ENCODE measurements around the gene AKAP8. TPM values are rescaled to one million over a fixed set of nuclear protein-coding genes. Genes with fewer than 3 reads are reported as not detected.

Gene AKAP8
- polyA plus RNA-seq, 1 donor (not counting 4 experiments of a cell fraction or from before 2014, with no cell fraction given): 18.1 TPM

- dilution Hi-C loops (cut with MboI; ENCODE audit: extremely low pct_ligation_motif_present, low sequenced_read_pairs): no loop called here
- H3K4me3 ChIP-seq (ENCODE audit: control insufficient read depth in 2 of 3, extremely low read depth in 1 of 3, insufficient read depth in 2 of 3, low read depth in 1 of 3, low read length in 3 of 3): peak overlapping the region; percentile 79 to 97 (median 91)
- H3K9me1 ChIP-seq (ENCODE audit: control insufficient read depth, extremely low read depth, insufficient read depth, low read length): no peaks in the 10 kb centered on the region
- TF ChIP-seq EZH2 (IDR thresholded peaks at IDR 0.05; ENCODE audit: low read length): no peak
- no peak for TF ChIP-seq CTCF (optimal IDR thresholded peaks at IDR 0.05 in 1 of 3, IDR thresholded peaks at IDR 0.05 in 1 of 3, conservative IDR thresholded peaks at IDR 0.05 in 1 of 3; ENCODE audit: extremely low read depth in 1 of 3, insufficient read depth in 2 of 3, low read length in 3 of 3)
- peaks cover 22% of the 10 kb centered on the region for H3K4me1 ChIP-seq (ENCODE audit: control insufficient read depth, extremely low read depth, insufficient read depth, low read length)
- H2AFZ ChIP-seq (ENCODE audit: control insufficient read depth, low read length): peak overlapping the region; percentile 1
- H3K27ac ChIP-seq (ENCODE audit: control insufficient read depth, insufficient read depth, low read length): peak overlapping the region; percentile 90
- H3K79me2 ChIP-seq (ENCODE audit: control insufficient read depth, insufficient read depth, low read length): peaks cover 55% of the 10 kb centered on the region
- peak overlapping the region; percentile 74 for H3K4me2 ChIP-seq (ENCODE audit: control insufficient read depth, extremely low read depth, insufficient read depth, low read depth, low read length)
- H3K36me3 ChIP-seq (ENCODE audit: control insufficient read depth in 2 of 2, extremely low read depth in 1 of 2, insufficient read depth in 2 of 2, low read length in 2 of 2): peaks cover 14 to 20% of the 10 kb centered on the region in 2 experiments
- FAIRE-seq (no peak), DNase-seq (ENCODE audit: low read depth, low spot score) (no peak)
- H3K27me3 ChIP-seq (ENCODE audit: control insufficient read depth, extremely low read depth, insufficient read depth, low read length): no peaks in the 10 kb centered on the region
- H3K9me3 ChIP-seq (ENCODE audit: control insufficient read depth, low read depth, low read length): no peaks in the 10 kb centered on the region
- H3K9ac ChIP-seq (ENCODE audit: control insufficient read depth, extremely low read depth, insufficient read depth, low read length): peak overlapping the region; percentile 93
- peaks cover 4% of the 10 kb centered on the region for H4K20me1 ChIP-seq (ENCODE audit: control insufficient read depth, extremely low read depth, insufficient read depth, low read length)
These were observed 979 bp downstream of the AKAP8 start for GRCh38 chr19:15378534-15379082.

GRCh38 chr19:15374796-15375440, 4.7 kb downstream of the AKAP8 start:
- H3K9me3 ChIP-seq (ENCODE audit: control insufficient read depth, low read depth, low read length): no peaks in the 10 kb centered on the region
- dilution Hi-C loops (cut with MboI; ENCODE audit: extremely low pct_ligation_motif_present, low sequenced_read_pairs): no loop called here
- H3K27ac ChIP-seq (ENCODE audit: control insufficient read depth, insufficient read depth, low read length): no peak overlapping the region
- peaks cover 68% of the 10 kb centered on the region for H3K79me2 ChIP-seq (ENCODE audit: control insufficient read depth, insufficient read depth, low read length)
- peaks cover 4% of the 10 kb centered on the region for H4K20me1 ChIP-seq (ENCODE audit: control insufficient read depth, extremely low read depth, insufficient read depth, low read length)
- TF ChIP-seq CTCF (optimal IDR thresholded peaks at IDR 0.05 in 1 of 3, IDR thresholded peaks at IDR 0.05 in 1 of 3, conservative IDR thresholded peaks at IDR 0.05 in 1 of 3; ENCODE audit: extremely low read depth in 1 of 3, insufficient read depth in 2 of 3, low read length in 3 of 3): no peak
- no peak for TF ChIP-seq EZH2 (IDR thresholded peaks at IDR 0.05; ENCODE audit: low read length)
- no peak overlapping the region for H2AFZ ChIP-seq (ENCODE audit: control insufficient read depth, low read length)
- no peak for DNase-seq (ENCODE audit: low read depth, low spot score)
- H3K4me1 ChIP-seq (ENCODE audit: control insufficient read depth, extremely low read depth, insufficient read depth, low read length): peaks cover 12% of the 10 kb centered on the region
- peaks cover 33 to 43% of the 10 kb centered on the region in 2 experiments for H3K36me3 ChIP-seq (ENCODE audit: control insufficient read depth in 2 of 2, extremely low read depth in 1 of 2, insufficient read depth in 2 of 2, low read length in 2 of 2)
- H3K9me1 ChIP-seq (ENCODE audit: control insufficient read depth, extremely low read depth, insufficient read depth, low read length): no peaks in the 10 kb centered on the region
- no peak overlapping the region for H3K4me3 ChIP-seq (ENCODE audit: control insufficient read depth in 2 of 3, extremely low read depth in 1 of 3, insufficient read depth in 2 of 3, low read depth in 1 of 3, low read length in 3 of 3)
- H3K27me3 ChIP-seq (ENCODE audit: control insufficient read depth, extremely low read depth, insufficient read depth, low read length): no peaks in the 10 kb centered on the region
- no peak overlapping the region for H3K4me2 ChIP-seq (ENCODE audit: control insufficient read depth, extremely low read depth, insufficient read depth, low read depth, low read length)
- H3K9ac ChIP-seq (ENCODE audit: control insufficient read depth, extremely low read depth, insufficient read depth, low read length): no peak overlapping the region
- no peak for FAIRE-seq

Measured in keratinocyte (primary cell).